Loucy (cell line): ENCODE measurements around the gene S100A13.

Experiments
- CTCF ChIP-seq: fragments of 200-600 bp; sonication (generic); conservative IDR thresholded peaks from 2 replicates; pipeline ENCODE4 v1.5.1; 2014; ENCODE audit warnings: mild to moderate bottlenecking, antibody characterized with exemption, low read length
- EZH2phosphoT487 ChIP-seq: fragments of 200-600 bp; IDR thresholded peaks from 2 replicates; pipeline ENCODE4 v1.6.1; 2018; ENCODE audit warnings: antibody characterized with exemption, mild to moderate bottlenecking, moderate library complexity, borderline replicate concordance

DNA sequence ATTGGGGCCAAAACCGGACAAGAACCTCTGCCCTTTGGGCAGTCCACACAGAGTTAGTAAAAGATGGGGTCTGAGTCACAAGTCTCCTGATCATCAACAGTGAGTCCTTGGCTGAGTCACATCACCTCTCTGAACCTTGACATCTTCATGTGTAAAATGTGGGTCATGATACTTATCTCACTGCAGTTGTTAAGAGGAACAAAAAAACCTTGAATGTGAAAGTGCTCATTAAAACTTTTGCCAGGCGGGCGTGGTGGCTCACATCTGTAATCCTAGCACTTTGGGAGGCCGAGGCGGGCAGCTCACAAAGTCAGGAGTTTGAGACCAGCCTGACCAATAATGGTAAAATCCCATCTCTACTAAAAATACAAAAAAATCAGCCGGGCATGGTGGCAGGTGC, 30.1 kb downstream of the S100A13 start:
- TF ChIP-seq CTCF (no peak), EZH2phosphoT487 (no peak)
